Metanephros (tissue), 1 donor: ENCODE data around the gene RALGPS1. TPM values are rescaled to one million over a fixed set of nuclear protein-coding genes. Genes with fewer than 3 reads are reported as not detected.

ENCODE experiments used
- total RNA-seq: library from RNA; depleted of rRNA; stranded (reverse); fragments of >200 nt; gene quantifications from one replicate; pipeline ENCODE4 v1.2.3, GENCODE V29; 2014

RALGPS1 gene, protein sequence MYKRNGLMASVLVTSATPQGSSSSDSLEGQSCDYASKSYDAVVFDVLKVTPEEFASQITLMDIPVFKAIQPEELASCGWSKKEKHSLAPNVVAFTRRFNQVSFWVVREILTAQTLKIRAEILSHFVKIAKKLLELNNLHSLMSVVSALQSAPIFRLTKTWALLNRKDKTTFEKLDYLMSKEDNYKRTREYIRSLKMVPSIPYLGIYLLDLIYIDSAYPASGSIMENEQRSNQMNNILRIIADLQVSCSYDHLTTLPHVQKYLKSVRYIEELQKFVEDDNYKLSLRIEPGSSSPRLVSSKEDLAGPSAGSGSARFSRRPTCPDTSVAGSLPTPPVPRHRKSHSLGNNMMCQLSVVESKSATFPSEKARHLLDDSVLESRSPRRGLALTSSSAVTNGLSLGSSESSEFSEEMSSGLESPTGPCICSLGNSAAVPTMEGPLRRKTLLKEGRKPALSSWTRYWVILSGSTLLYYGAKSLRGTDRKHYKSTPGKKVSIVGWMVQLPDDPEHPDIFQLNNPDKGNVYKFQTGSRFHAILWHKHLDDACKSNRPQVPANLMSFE
- total RNA-seq, result 26.6 TPM

DNA sequence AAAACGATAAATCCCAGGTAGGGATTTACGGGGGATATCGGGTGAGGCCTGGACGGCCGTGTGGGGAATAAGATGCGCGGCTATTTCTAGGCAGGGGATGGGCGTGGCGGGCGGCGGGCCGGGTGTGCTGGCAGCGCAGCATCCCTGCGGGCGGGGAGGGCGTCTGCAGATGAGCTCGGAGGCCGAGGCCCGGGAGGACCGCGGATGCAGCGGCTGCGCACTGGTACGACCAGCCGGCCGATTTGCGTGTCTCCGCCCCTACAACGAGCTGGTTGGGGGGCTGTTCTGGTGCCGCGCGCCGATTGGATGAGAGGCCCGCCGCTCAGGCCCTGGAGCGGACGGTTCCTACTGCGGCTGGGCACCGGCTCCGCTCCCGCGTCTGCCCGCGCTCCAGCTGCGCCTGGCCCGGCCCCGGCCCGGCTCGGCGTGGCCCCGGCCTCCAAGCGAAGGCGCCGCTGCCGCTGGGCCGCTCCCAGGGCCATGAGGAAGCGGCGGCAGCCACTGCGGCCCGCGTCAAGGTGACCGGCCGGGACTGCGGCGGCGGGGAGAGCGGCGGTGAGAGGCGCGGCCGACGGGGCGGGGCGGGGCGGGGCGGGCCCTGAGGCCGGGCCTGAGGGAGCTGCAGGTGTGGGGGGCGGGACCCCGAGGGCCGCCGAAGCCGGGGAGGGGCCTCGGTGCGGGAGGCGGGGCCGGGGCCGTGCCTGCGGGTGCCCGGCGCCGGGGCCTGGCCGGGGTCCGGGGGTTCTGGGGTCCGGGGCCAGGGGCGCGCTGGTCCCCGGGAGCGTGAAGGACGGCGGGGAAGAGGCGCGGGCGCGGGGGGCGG lies at the start of gene RALGPS1:
RALGPS1 (plus strand) TSS at position 325 of the 823 bp plus-strand sequence. CDS start 47,508 bp downstream, outside the sequence.

DNA sequence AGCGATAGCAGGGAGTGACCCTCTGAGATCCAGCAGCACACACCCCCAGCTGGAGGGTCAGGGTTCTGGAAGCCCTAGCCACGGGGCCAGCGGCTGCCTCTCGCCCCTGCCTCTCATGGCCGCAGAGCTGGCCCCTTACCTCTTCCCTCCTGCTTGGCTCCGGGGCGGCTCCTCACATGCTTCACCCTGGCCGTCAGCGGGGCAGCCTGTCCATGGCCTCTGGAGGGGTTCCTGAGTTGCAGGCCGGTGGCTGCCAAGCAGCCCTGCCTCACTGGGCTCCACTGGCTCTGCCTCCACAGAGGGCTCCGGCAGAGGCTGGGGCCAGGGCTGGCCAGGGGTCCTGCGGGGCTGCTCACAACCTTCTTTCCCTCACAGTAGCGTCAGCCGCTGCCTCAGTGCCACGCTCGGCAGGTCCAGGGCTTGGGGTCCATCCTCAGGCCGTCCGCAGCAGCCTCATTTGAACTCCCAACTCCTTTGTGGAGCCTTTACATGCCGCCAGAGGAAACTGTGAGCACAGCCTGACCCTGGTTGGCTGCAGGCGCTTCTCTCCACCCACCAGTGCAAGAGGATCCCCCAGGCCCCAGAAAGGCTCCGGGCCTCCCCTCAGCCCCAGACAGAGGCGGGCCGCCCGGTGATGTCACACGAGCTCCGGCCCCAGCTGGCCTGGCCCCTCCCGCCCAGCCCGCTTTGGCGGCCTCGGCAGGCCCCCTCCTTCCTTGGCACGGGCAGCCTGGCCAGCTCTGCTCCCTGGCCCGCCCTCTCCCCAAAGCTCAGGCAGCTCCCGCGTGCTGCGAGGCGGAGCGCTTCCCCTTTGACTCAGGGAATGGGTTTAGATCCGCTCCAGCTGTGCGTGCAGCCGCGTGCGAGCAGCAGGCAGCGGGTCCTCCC lies 207.8 kb downstream of the RALGPS1 start, which contains the start of gene ANGPTL2:
ANGPTL2 (minus strand) TSS at position 460 of the 888 bp plus-strand sequence. CDS start 13,904 bp downstream, outside the sequence.

DNA sequence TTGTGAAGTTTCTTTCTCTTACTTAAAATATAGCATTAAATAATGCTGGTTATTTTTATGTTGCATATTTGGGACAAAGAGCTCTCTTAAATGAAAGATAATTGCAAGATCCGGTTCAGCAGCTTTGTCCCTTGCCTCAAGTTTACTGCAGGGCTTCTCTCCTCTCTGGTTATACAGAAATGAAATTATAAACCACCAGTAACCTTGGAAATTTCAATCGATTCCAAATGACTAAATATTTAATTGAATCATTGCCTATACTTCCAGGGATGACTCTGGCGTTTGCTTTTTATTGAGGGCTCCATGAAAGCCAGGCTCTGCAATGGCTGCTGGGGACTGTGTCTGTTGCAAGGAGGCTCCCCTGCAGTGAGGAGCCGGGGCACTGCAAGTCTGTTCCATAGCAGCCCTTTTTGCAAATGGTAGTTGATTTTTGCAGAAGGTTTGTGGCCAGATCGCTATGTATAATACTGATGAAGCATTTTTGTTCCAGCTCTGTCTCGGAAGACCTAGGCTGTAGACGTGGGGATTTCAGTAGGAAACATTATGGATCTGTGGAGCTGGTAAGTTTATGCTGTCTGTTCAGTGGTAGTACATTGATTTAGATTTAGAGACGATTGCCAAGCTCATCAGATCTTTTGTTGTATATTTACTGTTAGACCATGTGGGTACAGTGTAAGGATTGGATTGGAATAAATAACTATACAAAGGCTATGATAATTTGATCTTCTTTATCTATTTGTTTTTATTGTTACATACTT lies 350.1 kb downstream of the RALGPS1 start, which contains the start of gene GARNL3:
GARNL3 (plus strand) TSS at position 313 of the 758 bp plus-strand sequence; CDS start at position 417, 104 bp downstream.

Other genes with a start within 250 kb of the RALGPS1 start
- gene ZBTB43, start 109.7 kb upstream of the RALGPS1 start, total RNA-seq, result 84.5 TPM
- gene ZBTB34, start 54.1 kb upstream of the RALGPS1 start, total RNA-seq, result 24.6 TPM
- 17.6 TPM for gene ANGPTL2, start 207.9 kb downstream of the RALGPS1 start, total RNA-seq